Measurements from ENCODE around the gene PA2G4.

DNA sequence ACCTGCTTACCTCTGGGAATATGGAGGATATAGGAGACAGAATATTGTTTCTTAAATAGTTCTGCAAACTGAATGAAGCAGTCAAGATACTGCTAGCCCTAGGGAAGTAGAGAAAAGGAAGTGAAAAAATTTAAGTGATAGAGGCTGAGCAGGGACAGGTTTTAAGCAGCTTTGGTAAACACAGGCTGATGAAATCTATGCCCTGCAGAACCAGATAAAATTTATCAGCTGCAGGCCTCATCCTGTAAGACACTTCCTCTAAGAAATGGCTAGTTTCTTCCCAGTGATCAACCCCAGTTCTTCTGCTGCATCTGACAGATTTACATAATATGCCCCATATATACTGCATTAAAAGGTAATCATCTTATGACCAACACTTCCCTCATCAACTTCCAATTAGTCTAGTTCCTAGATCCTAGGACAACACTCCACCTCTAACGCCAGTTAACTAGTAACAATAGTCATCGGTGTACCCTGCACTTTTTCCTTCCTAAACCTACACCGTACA lies 22.4 kb downstream of the PA2G4 start:
- TF ChIP-seq, protein P1, sequence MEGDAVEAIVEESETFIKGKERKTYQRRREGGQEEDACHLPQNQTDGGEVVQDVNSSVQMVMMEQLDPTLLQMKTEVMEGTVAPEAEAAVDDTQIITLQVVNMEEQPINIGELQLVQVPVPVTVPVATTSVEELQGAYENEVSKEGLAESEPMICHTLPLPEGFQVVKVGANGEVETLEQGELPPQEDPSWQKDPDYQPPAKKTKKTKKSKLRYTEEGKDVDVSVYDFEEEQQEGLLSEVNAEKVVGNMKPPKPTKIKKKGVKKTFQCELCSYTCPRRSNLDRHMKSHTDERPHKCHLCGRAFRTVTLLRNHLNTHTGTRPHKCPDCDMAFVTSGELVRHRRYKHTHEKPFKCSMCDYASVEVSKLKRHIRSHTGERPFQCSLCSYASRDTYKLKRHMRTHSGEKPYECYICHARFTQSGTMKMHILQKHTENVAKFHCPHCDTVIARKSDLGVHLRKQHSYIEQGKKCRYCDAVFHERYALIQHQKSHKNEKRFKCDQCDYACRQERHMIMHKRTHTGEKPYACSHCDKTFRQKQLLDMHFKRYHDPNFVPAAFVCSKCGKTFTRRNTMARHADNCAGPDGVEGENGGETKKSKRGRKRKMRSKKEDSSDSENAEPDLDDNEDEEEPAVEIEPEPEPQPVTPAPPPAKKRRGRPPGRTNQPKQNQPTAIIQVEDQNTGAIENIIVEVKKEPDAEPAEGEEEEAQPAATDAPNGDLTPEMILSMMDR (IDR thresholded peaks at IDR 0.05): no peak
- no peak for TF ChIP-seq ZFX (IDR thresholded peaks at IDR 0.05; ENCODE audit: borderline replicate concordance)
